Measurements from ENCODE around the gene ODC1.

ODC1 gene

GRCh38 chr2:10481666-10482157 is 33.6 kb upstream of the ODC1 start:
- Histone ChIP-seq H3K4me3 (ENCODE audit: low read depth in 1 of 2, low read length in 1 of 2) (no peak overlapping the region), H3K9me3 (no peaks in the 10 kb centered on the region), H3K36me3 (no peaks in the 10 kb centered on the region), H3K27ac (no peak overlapping the region), H3K27me3 (peaks cover 40% of the 10 kb centered on the region), H3K4me1 (ENCODE audit: control insufficient read depth in 1 of 2, insufficient read depth in 1 of 2, low read depth in 1 of 2, low read length in 1 of 2) (no peaks in the 10 kb centered on the region)
- no peak for TF ChIP-seq CTCF (IDR thresholded peaks at IDR 0.05)

- Histone ChIP-seq H3K27ac (no peak overlapping the region), H3K36me3 (no peaks in the 10 kb centered on the region), H3K4me1 (ENCODE audit: control insufficient read depth in 1 of 2, insufficient read depth in 1 of 2, low read depth in 1 of 2, low read length in 1 of 2) (no peaks in the 10 kb centered on the region), H3K9me3 (no peaks in the 10 kb centered on the region), H3K27me3 (peaks cover 39% of the 10 kb centered on the region), H3K4me3 (ENCODE audit: low read depth in 1 of 2, low read length in 1 of 2) (no peak overlapping the region)
- TF ChIP-seq CTCF (IDR thresholded peaks at IDR 0.05), result no peak
Observed at GRCh38 chr2:10481055-10481665, 33.0 kb upstream of the ODC1 start.

- Histone ChIP-seq H3K4me3 (ENCODE audit: low read depth in 1 of 2, low read length in 1 of 2) (no peak overlapping the region), H3K36me3 (no peaks in the 10 kb centered on the region), H3K9me3 (no peaks in the 10 kb centered on the region), H3K27me3 (peaks cover 32% of the 10 kb centered on the region), H3K27ac (no peak overlapping the region), H3K4me1 (ENCODE audit: control insufficient read depth in 1 of 2, insufficient read depth in 1 of 2, low read depth in 1 of 2, low read length in 1 of 2) (no peaks in the 10 kb centered on the region)
- no peak for TF ChIP-seq CTCF (IDR thresholded peaks at IDR 0.05)
Observed at GRCh38 chr2:10480359-10480949, 32.3 kb upstream of the ODC1 start.

- no peak for TF ChIP-seq CTCF (IDR thresholded peaks at IDR 0.05)
- no peaks in the 10 kb centered on the region for H3K4me1 ChIP-seq (ENCODE audit: control insufficient read depth in 1 of 2, insufficient read depth in 1 of 2, low read depth in 1 of 2, low read length in 1 of 2)
Observed at GRCh38 chr2:10478916-10479315, 30.8 kb upstream of the ODC1 start.

GRCh38 chr2:10478298-10478625 is 30.1 kb upstream of the ODC1 start:
- Histone ChIP-seq H3K27me3 (peaks cover 14% of the 10 kb centered on the region), H3K4me1 (ENCODE audit: control insufficient read depth in 1 of 2, insufficient read depth in 1 of 2, low read depth in 1 of 2, low read length in 1 of 2) (no peaks in the 10 kb centered on the region), H3K4me3 (ENCODE audit: low read depth in 1 of 2, low read length in 1 of 2) (no peak overlapping the region), H3K9me3 (no peaks in the 10 kb centered on the region), H3K36me3 (no peaks in the 10 kb centered on the region), H3K27ac (no peak overlapping the region)
- no peak for TF ChIP-seq CTCF (IDR thresholded peaks at IDR 0.05)

More at GRCh38 chr2:10478916-10479315, 30.8 kb upstream of the ODC1 start:
- Histone ChIP-seq H3K27me3 (peaks cover 20% of the 10 kb centered on the region), H3K9me3 (no peaks in the 10 kb centered on the region), H3K36me3 (no peaks in the 10 kb centered on the region), H3K27ac (no peak overlapping the region), H3K4me3 (ENCODE audit: low read depth in 1 of 2, low read length in 1 of 2) (no peak overlapping the region)
